Measurements from ENCODE around the gene PUM1.
A peak's percentile ranks its signal among the peaks of the same experiment; 100 is the strongest.
"Not testable (repeated sequence)": the region's sequence is repeated elsewhere in the genome, so short reads cannot be mapped to it uniquely, and the experiment has no call there.

The PUM1 gene

GRCh38 chr1:31065310-31066217 lies at the start of gene PUM1:
TSS of gene PUM1 (minus strand) at chr1:31065717. CDS start at chr1:31059566, 6,151 bp downstream.
- DNase-seq: peak; percentile 99

GRCh38 chr1:31112266-31112935 lies 46.9 kb upstream of the PUM1 start:
- DNase-seq: no peak

GRCh38 chr1:31111290-31111951 lies 45.9 kb upstream of the PUM1 start:
- DNase-seq: no peak

GRCh38 chr1:31110846-31111245 lies 45.3 kb upstream of the PUM1 start:
- DNase-seq: no peak

GRCh38 chr1:31108861-31109260 lies 43.3 kb upstream of the PUM1 start:
- no peak for DNase-seq

GRCh38 chr1:31105646-31106045 lies 40.1 kb upstream of the PUM1 start:
- peak in 1 of 2 donors; percentile 4 for DNase-seq

- DNase-seq: no peak
These were observed 37.0 kb upstream of the PUM1 start for GRCh38 chr1:31102501-31102950.

GRCh38 chr1:31101147-31101502 lies 35.6 kb upstream of the PUM1 start:
- no peak for DNase-seq

- DNase-seq: no peak
These were observed 33.9 kb upstream of the PUM1 start for GRCh38 chr1:31099293-31100032.

- DNase-seq: no peak
These were observed 30.5 kb upstream of the PUM1 start for GRCh38 chr1:31095985-31096384.

GRCh38 chr1:31095298-31095981 lies 29.9 kb upstream of the PUM1 start:
- no peak for DNase-seq

GRCh38 chr1:31088081-31088480 lies 22.6 kb upstream of the PUM1 start:
- not testable (repeated sequence) for DNase-seq

GRCh38 chr1:31084782-31085569 lies 19.5 kb upstream of the PUM1 start:
- no peak for DNase-seq

GRCh38 chr1:31082385-31082784 lies 16.9 kb upstream of the PUM1 start:
- no peak for DNase-seq

- DNase-seq: no peak
These were observed 7.5 kb upstream of the PUM1 start for GRCh38 chr1:31073044-31073443.

GRCh38 chr1:31072304-31072746 lies 6.8 kb upstream of the PUM1 start:
- DNase-seq: no peak

GRCh38 chr1:31069392-31069791 lies 3.9 kb upstream of the PUM1 start:
- no peak for DNase-seq

GRCh38 chr1:31064718-31065309 lies 703 bp downstream of the PUM1 start:
- DNase-seq: no peak

- DNase-seq: no peak
These were observed 1.3 kb downstream of the PUM1 start for GRCh38 chr1:31064111-31064717.

- DNase-seq: no peak
These were observed 1.9 kb downstream of the PUM1 start for GRCh38 chr1:31063631-31064030.
